HepG2 (cell line): ENCODE measurements around the gene RAB27B. TPM values are rescaled to one million over a fixed set of nuclear protein-coding genes. Genes with fewer than 3 reads are reported as not detected.

Experiments
- ATAC-seq: fragments of 200-7000 bp; cut with Tn5 transposase; 3 replicates; pipeline ENCODE4 v1.9.1; 2020; ENCODE audit warnings: mild to moderate bottlenecking, moderate library complexity
- BruUV-seq: library from RNA; stranded (reverse); fragments of 400-500 nt; replicated peaks from 2 replicates; lab custom pipeline; 2021; lab: Mats Ljungman, UMichigan
- CTCF ChIA-PET: fragments of 300-600 bp; formaldehyde crosslinking; extraction: SDS; loops from one replicate; lab custom pipeline; 2021; ENCODE audit warnings: low total read pairs, inconsistent platforms, low intra/inter-chr PET ratio; lab: Yijun Ruan, JAX
- POLR2A ChIA-PET: fragments of 350-600 bp; sonication (Branson Sonifier 250); formaldehyde crosslinking; loops from one replicate; lab custom pipeline; 2020; ENCODE audit warnings: antibody characterized with exemption, inconsistent platforms; lab: Yijun Ruan, JAX
- DNase-seq: peaks from one replicate; pipeline ENCODE4 v3.0.0-alpha.2; 2015; ENCODE audit warnings: low spot score
- FAIRE-seq: peaks from 3 replicates; lab custom pipeline; 2011; peaks lifted over from hg19 to GRCh38; lab: Jason Lieb, UNC
- H2AFZ ChIP-seq: one replicate; pipeline ENCODE4 v1.6.1; 2011; ENCODE audit warnings: low read length, inconsistent platforms
- H3K27ac ChIP-seq: fragments of 300-600 bp; 3 replicates; pipeline ENCODE4 v1.8.0; 2011; ENCODE audit warnings: mixed run types, mild to moderate bottlenecking, mixed read lengths, low read length, inconsistent platforms; ENCODE audit not compliant: insufficient read depth; ENCODE audit errors: extremely low read length
- H3K27me3 ChIP-seq, 2 experiments: fragments of 200-600 bp in 1 of 2; 2 replicates in 1 of 2; 3 replicates in 1 of 2; pipeline versions ENCODE4 v1.6.0 to v1.8.0; 2011; ENCODE audit warnings: low read length in 2 of 2, mild to moderate bottlenecking in 2 of 2, moderate library complexity in 2 of 2, inconsistent platforms in 1 of 2; ENCODE audit not compliant: insufficient read depth in 2 of 2, control insufficient read depth in 1 of 2
- H3K36me3 ChIP-seq, 2 experiments: fragments of 200-600 bp in 1 of 2; replicated peaks in 1 of 2; 2 replicates in 1 of 2; 3 replicates in 1 of 2; pipeline versions ENCODE4 v1.5.1 to v1.8.0; 2011; ENCODE audit warnings: low read length in 2 of 2, inconsistent platforms in 1 of 2; ENCODE audit not compliant: insufficient read depth in 2 of 2, control insufficient read depth in 1 of 2
- H3K4me1 ChIP-seq: 2 replicates; pipeline ENCODE4 v1.5.1; 2012; ENCODE audit warnings: low read length, inconsistent platforms; ENCODE audit not compliant: insufficient read depth
- H3K4me2 ChIP-seq: 2 replicates; pipeline ENCODE4 v1.6.0; 2011; ENCODE audit warnings: low read depth, low read length, inconsistent platforms
- H3K4me3 ChIP-seq, 3 experiments: fragments of 200-600 bp in 1 of 3; sonication (generic), shearing (Covaris generic) in 1 of 3; replicated peaks in 1 of 3; 2 replicates each; pipeline ENCODE4 v1.5.1; 2011 to 2016; ENCODE audit warnings: low read length in 3 of 3, inconsistent platforms in 2 of 3, low read depth in 2 of 3, mild to moderate bottlenecking in 2 of 3, control low read depth in 1 of 3, mixed read lengths in 1 of 3; ENCODE audit not compliant: insufficient read depth in 1 of 3
- H3K79me2 ChIP-seq: one replicate; pipeline ENCODE4 v1.6.1; 2011; ENCODE audit warnings: low read length, inconsistent platforms; ENCODE audit not compliant: insufficient read depth
- H3K9ac ChIP-seq: 2 replicates; pipeline ENCODE4 v1.6.0; 2011; ENCODE audit warnings: mild to moderate bottlenecking, low read depth, low read length, inconsistent platforms; ENCODE audit not compliant: insufficient read depth
- H3K9me3 ChIP-seq: 2 replicates; pipeline ENCODE4 v1.5.1; 2012; ENCODE audit warnings: mild to moderate bottlenecking, low read length
- H4K20me1 ChIP-seq: 2 replicates; pipeline ENCODE4 v1.6.0; 2011; ENCODE audit warnings: inconsistent platforms, mild to moderate bottlenecking, low read length, moderate library complexity; ENCODE audit not compliant: insufficient read depth
- AKAP8 ChIP-seq: sonication (generic); formaldehyde crosslinking; IDR thresholded peaks from 2 replicates; pipeline ENCODE4 v1.5.1; 2020; ENCODE audit warnings: mild to moderate bottlenecking, missing genetic modification reagents
- CTCF ChIP-seq: sonication (generic); formaldehyde crosslinking; IDR thresholded peaks from 2 replicates; pipeline ENCODE4 v1.5.0; 2020; ENCODE audit warnings: mild to moderate bottlenecking, missing genetic modification reagents, moderate library complexity
- ERF ChIP-seq: IDR thresholded peaks from 2 replicates; pipeline ENCODE4 v1.6.1; 2018; ENCODE audit warnings: missing biosample characterization, missing genetic modification reagents
- HHEX ChIP-seq: IDR thresholded peaks from 2 replicates; pipeline ENCODE4 v1.6.1; 2016; ENCODE audit warnings: control low read depth
- HNF1A ChIP-seq, 2 experiments: sonication (generic) in 1 of 2; formaldehyde crosslinking in 1 of 2; IDR thresholded peaks; 2 replicates each; pipeline versions ENCODE4 v1.4.0 to v1.6.1; 2016 to 2020; ENCODE audit warnings: borderline replicate concordance in 1 of 2, low read depth in 1 of 2, mild to moderate bottlenecking in 1 of 2, missing genetic modification reagents in 1 of 2
- ISL2 ChIP-seq: sonication (generic); formaldehyde crosslinking; IDR thresholded peaks from 2 replicates; pipeline ENCODE4 v1.5.0; 2020; ENCODE audit warnings: missing genetic modification reagents
- NFIC ChIP-seq: IDR thresholded peaks from 2 replicates; pipeline ENCODE4 v1.6.1; 2012; ENCODE audit warnings: mild to moderate bottlenecking, low read length, inconsistent platforms
- SIN3B ChIP-seq: fragments of 150-350 bp; IDR thresholded peaks from 2 replicates; pipeline ENCODE4 v1.6.1; 2014; ENCODE audit warnings: low read length
- USF2 ChIP-seq, 2 experiments: sonication (generic) in 1 of 2; formaldehyde crosslinking in 1 of 2; IDR thresholded peaks; 2 replicates each; pipeline versions ENCODE4 v1.5.1 to v1.6.1; 2011 to 2020; ENCODE audit warnings: borderline replicate concordance in 1 of 2, low read depth in 1 of 2, low read length in 1 of 2, mild to moderate bottlenecking in 1 of 2, missing genetic modification reagents in 1 of 2, moderate library complexity in 1 of 2
- XBP1 ChIP-seq: sonication (generic); formaldehyde crosslinking; IDR thresholded peaks from 2 replicates; pipeline ENCODE4 v1.5.0; 2020; ENCODE audit warnings: missing genetic modification reagents
- ZBTB10 ChIP-seq: sonication (generic); formaldehyde crosslinking; IDR thresholded peaks from 2 replicates; pipeline ENCODE4 v1.4.0; 2020; ENCODE audit warnings: missing genetic modification reagents, borderline replicate concordance
- ZFY ChIP-seq: sonication (generic); formaldehyde crosslinking; IDR thresholded peaks from 2 replicates; pipeline ENCODE4 v1.4.0; 2020; ENCODE audit warnings: missing genetic modification reagents
- ZNF781 ChIP-seq: sonication (generic); formaldehyde crosslinking; IDR thresholded peaks from 2 replicates; pipeline ENCODE4 v1.5.1; 2020; ENCODE audit warnings: borderline replicate concordance, mild to moderate bottlenecking, missing genetic modification reagents; ENCODE audit errors: not compliant biosample characterization
- WGBS: methylation state at CpG from one replicate; pipeline ENCODE4 v1.1.6; 2017; ENCODE audit warnings: low lambda C conversion rate; 5-methylcytosine and 5-hydroxymethylcytosine counted together
- in situ Hi-C: cut with HindIII; loops from 2 replicates; pipeline ENCODE4 v1.10.0; 2017; ENCODE audit warnings: low pct_unique_long_range_greater_than_20kb; ENCODE audit not compliant: extremely low pct_ligation_motif_present
- intact Hi-C: fragments of 100-400 bp; cut with micrococcal nuclease; formaldehyde crosslinking; loops from one replicate; pipeline ENCODE4 v1.10.0; 2022; ENCODE audit not compliant: unreplicated experiment
- polyA plus RNA-seq, 8 experiments: library from polyadenylated mRNA; depleted of rRNA in 3 of 8; stranded (reverse) in 7 of 8; unstranded in 1 of 8; fragments of >200 nt; fragmentation: Illumina TruSeq in 4 of 8; extraction: Trizol in 4 of 8; gene quantifications; 2 replicates each; pipeline versions ENCODE4 v1.2.1 to v1.2.3, GENCODE V29; 2011 to 2016; ENCODE audit warnings: low read depth in 4 of 8, missing spikeins in 1 of 8, mixed read lengths in 1 of 8; ENCODE audit not compliant: insufficient read depth in 1 of 8
- total RNA-seq, 5 experiments: library from RNA; depleted of rRNA; stranded (reverse); fragments of >200 nt; fragmentation: Illumina TruSeq; extraction: Trizol; gene quantifications; 2 replicates each; pipeline ENCODE4 v1.2.3, GENCODE V29; 2016; ENCODE audit warnings: low read depth in 1 of 5

Gene RAB27B
- total and polyA plus RNA-seq, 2 of the 13 experiments (the other 11 are each of a cell fraction or from before 2014, with no cell fraction given) = not detected

DNA sequence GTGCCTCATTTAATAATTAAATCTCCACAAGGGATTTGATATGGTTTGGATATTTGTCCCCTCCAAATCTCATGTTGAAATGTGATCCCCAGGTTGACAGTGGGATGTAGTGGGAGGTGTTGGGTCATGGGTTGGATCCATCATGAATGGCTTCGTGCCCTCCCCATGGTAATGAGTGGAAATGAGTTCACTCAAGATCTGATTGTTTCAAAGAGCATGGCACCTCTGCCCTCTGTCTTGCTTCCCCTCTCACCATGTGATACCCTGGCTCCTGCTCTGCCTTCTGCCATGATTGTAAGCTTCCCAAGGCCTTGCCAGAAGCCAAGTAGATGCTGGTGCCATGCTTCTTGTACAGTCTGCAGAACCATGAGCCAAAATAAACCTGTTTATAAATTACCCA is 15.0 kb upstream of the RAB27B start:
- CTCF ChIA-PET = no interaction called here
- FAIRE-seq = no peak
- WGBS = 8% methylated on average over 1 of the region's 1 CpG
- TF ChIP-seq CTCF (CRISPR knock-in tag) = no peak
- TF ChIP-seq NFIC = no peak
- no peak for TF ChIP-seq XBP1 (CRISPR knock-in tag)
- no peak for TF ChIP-seq ISL2 (CRISPR knock-in tag)
- no peak for TF ChIP-seq ZFY (CRISPR knock-in tag)
- no peak for TF ChIP-seq ZBTB10
- TF ChIP-seq ERF (CRISPR knock-in tag) = no peak
- TF ChIP-seq HNF1A (IDR thresholded peaks at IDR 0.05; ENCODE audit: low read depth) = no peak
- TF ChIP-seq HNF1A (CRISPR knock-in tag; IDR thresholded peaks at IDR 0.05; ENCODE audit: borderline replicate concordance) = no peak
- TF ChIP-seq USF2 (IDR thresholded peaks at IDR 0.05; ENCODE audit: low read depth, low read length) = no peak
- no peak for TF ChIP-seq USF2 (CRISPR knock-in tag; IDR thresholded peaks at IDR 0.05; ENCODE audit: borderline replicate concordance)
- TF ChIP-seq HHEX = no peak
- no peak for TF ChIP-seq AKAP8 (CRISPR knock-in tag)
- no peak for TF ChIP-seq SIN3B
- TF ChIP-seq ZNF781 (CRISPR knock-in tag) = no peak

More for the DNA sequence above, 15.0 kb upstream of the RAB27B start:
- Histone ChIP-seq H3K4me3 (no peak overlapping the region), H2AFZ (no peak overlapping the region), H3K79me2 (no peaks in the 10 kb centered on the region), H3K27ac (no peak overlapping the region), H3K36me3 (no peaks in the 10 kb centered on the region), H3K27me3 (no peaks in the 10 kb centered on the region), H3K9ac (no peak overlapping the region), H3K4me2 (no peak overlapping the region), H3K4me1 (no peaks in the 10 kb centered on the region), H4K20me1 (no peaks in the 10 kb centered on the region), H3K9me3 (no peaks in the 10 kb centered on the region)
- POLR2A ChIA-PET = no interaction called here
- no peak for DNase-seq
- BruUV-seq = no TSS peak
- ATAC-seq = no peak
- intact Hi-C loops (no loop called here), in situ Hi-C loops (no loop called here)
